Stimulated activated CD4-positive, alpha-beta T cell treated with anti-CD3 and anti-CD28 coated beads, Interleukin-12 subunit alpha, Interleukin-12 subunit beta, amount 100 ng/mL, for 48 hours (primary cell): Measurements from ENCODE around the gene ASAP2.

ENCODE experiments used
- DNase-seq, 3 donors: peaks; one replicate each; pipeline ENCODE4 v3.0.0-alpha.2; 2020; ENCODE audit warnings: low read depth in 2 of 3, low spot score in 1 of 3

Gene ASAP2

GRCh38 chr2:9271691-9272090 lies 65.1 kb downstream of the ASAP2 start:
- no peak for DNase-seq

GRCh38 chr2:9273486-9274130 lies 67.0 kb downstream of the ASAP2 start:
- DNase-seq = no peak

- DNase-seq = no peak
Observed at GRCh38 chr2:9274701-9275343, 68.2 kb downstream of the ASAP2 start.

GRCh38 chr2:9275399-9275798 lies 68.8 kb downstream of the ASAP2 start:
- no peak for DNase-seq

- DNase-seq = no peak
Observed at GRCh38 chr2:9276074-9276473, 69.5 kb downstream of the ASAP2 start.

GRCh38 chr2:9276901-9277451 lies 70.4 kb downstream of the ASAP2 start:
- no peak for DNase-seq

GRCh38 chr2:9278439-9278838 lies 71.8 kb downstream of the ASAP2 start:
- no peak for DNase-seq

- no peak for DNase-seq
Observed at GRCh38 chr2:9279426-9279825, 72.8 kb downstream of the ASAP2 start.

- DNase-seq = no peak
Observed at GRCh38 chr2:9280224-9280623, 73.6 kb downstream of the ASAP2 start.

GRCh38 chr2:9281145-9281544 lies 74.5 kb downstream of the ASAP2 start:
- no peak for DNase-seq

- no peak for DNase-seq
Observed at GRCh38 chr2:9282128-9283112, 75.8 kb downstream of the ASAP2 start.

- no peak for DNase-seq
Observed at GRCh38 chr2:9284521-9285297, 78.1 kb downstream of the ASAP2 start.

GRCh38 chr2:9285385-9285920 lies 78.8 kb downstream of the ASAP2 start:
- DNase-seq = no peak

- DNase-seq = no peak
Observed at GRCh38 chr2:9285921-9286320, 79.3 kb downstream of the ASAP2 start.

GRCh38 chr2:9286554-9287399 lies 80.2 kb downstream of the ASAP2 start:
- no peak for DNase-seq

GRCh38 chr2:9287400-9288045 lies 80.9 kb downstream of the ASAP2 start:
- DNase-seq = no peak

- no peak for DNase-seq
Observed at GRCh38 chr2:9288233-9288632, 81.6 kb downstream of the ASAP2 start.

GRCh38 chr2:9288681-9289338 lies 82.2 kb downstream of the ASAP2 start:
- no peak for DNase-seq

- DNase-seq = no peak
Observed at GRCh38 chr2:9291331-9291730, 84.7 kb downstream of the ASAP2 start.
